ENCODE measurements around the gene HRH3.

HRH3 gene

GRCh38 chr20:62174021-62174804, 45.9 kb downstream of the HRH3 start:
- DNase-seq: no peak

GRCh38 chr20:62172666-62173065, 47.4 kb downstream of the HRH3 start:
- no peak for DNase-seq

GRCh38 chr20:62171245-62171644, 48.8 kb downstream of the HRH3 start:
- DNase-seq: no peak

GRCh38 chr20:62170536-62170935, 49.5 kb downstream of the HRH3 start:
- no peak for DNase-seq

- DNase-seq: no peak
These were observed 51.1 kb downstream of the HRH3 start for GRCh38 chr20:62168890-62169435.

GRCh38 chr20:62168061-62168460, 52.0 kb downstream of the HRH3 start:
- DNase-seq: peak; percentile 50

- no peak for DNase-seq
These were observed 52.6 kb downstream of the HRH3 start for GRCh38 chr20:62167474-62167873.

GRCh38 chr20:62165762-62166399, 54.2 kb downstream of the HRH3 start:
- no peak for DNase-seq

Data from DMS 273 treated with DMSO at 0.1 percent for 48 hours (cell line).